NCI-H1436 (cell line): ENCODE measurements around the gene AMN.
A peak's percentile ranks its signal among the peaks of the same experiment; 100 is the strongest.

ENCODE experiments used
- DNase-seq: peaks from one replicate; lab custom pipeline; 2025; lab: John Stamatoyannopoulos, UW

AMN gene

GRCh38 chr14:102927878-102928411, 5.5 kb downstream of the AMN start:
- DNase-seq: no peak

GRCh38 chr14:102928412-102929240, 6.2 kb downstream of the AMN start:
- DNase-seq: peak; percentile 84

GRCh38 chr14:102929241-102930137, 7.0 kb downstream of the AMN start:
- DNase-seq: no peak

- DNase-seq: peak; percentile 19
These were observed 7.8 kb downstream of the AMN start for GRCh38 chr14:102930138-102930752.

- no peak for DNase-seq
These were observed 8.5 kb downstream of the AMN start for GRCh38 chr14:102930753-102931579.

- DNase-seq: no peak
These were observed 9.3 kb downstream of the AMN start for GRCh38 chr14:102931580-102932285.

GRCh38 chr14:102932484-102933248, 10.2 kb downstream of the AMN start:
- DNase-seq: no peak

GRCh38 chr14:102933618-102934231, 11.3 kb downstream of the AMN start:
- no peak for DNase-seq

GRCh38 chr14:102935756-102936155, 13.3 kb downstream of the AMN start:
- no peak for DNase-seq

- DNase-seq: no peak
These were observed 15.1 kb downstream of the AMN start for GRCh38 chr14:102937331-102938175.

- no peak for DNase-seq
These were observed 15.7 kb downstream of the AMN start for GRCh38 chr14:102938191-102938590.

- DNase-seq: no peak
These were observed 16.9 kb downstream of the AMN start for GRCh38 chr14:102939329-102939728.

GRCh38 chr14:102939820-102940561, 17.5 kb downstream of the AMN start:
- no peak for DNase-seq

- no peak for DNase-seq
These were observed 18.4 kb downstream of the AMN start for GRCh38 chr14:102940729-102941362.

GRCh38 chr14:102941419-102942011, 19.1 kb downstream of the AMN start:
- no peak for DNase-seq

- DNase-seq: no peak
These were observed 19.6 kb downstream of the AMN start for GRCh38 chr14:102942069-102942468.

GRCh38 chr14:102943454-102943853, 21.0 kb downstream of the AMN start:
- no peak for DNase-seq
